Dendritic cell treated with granulocyte-macrophage colony-stimulating factor and Interleukin-4, amounts not matched to agents 40 ng/mL and 50 ng/mL, for 4 days (primary cell): ENCODE data around the gene DCAF10.
A peak's percentile ranks its signal among the peaks of the same experiment; 100 is the strongest.

Experiments
- H3K27ac Mint-ChIP-seq: one replicate; pipeline ENCODE4 v1.8.0; 2022; ENCODE audit warnings: mild to moderate bottlenecking, mixed read lengths
- H3K27me3 Mint-ChIP-seq: one replicate; pipeline ENCODE4 v1.8.0; 2022; ENCODE audit warnings: mild to moderate bottlenecking, mixed read lengths
- H3K36me3 Mint-ChIP-seq: one replicate; pipeline ENCODE4 v1.8.0; 2022; ENCODE audit warnings: low read depth, mixed read lengths
- H3K4me1 Mint-ChIP-seq: one replicate; pipeline ENCODE4 v1.8.0; 2022; ENCODE audit warnings: low read depth, mixed read lengths
- H3K4me3 Mint-ChIP-seq: one replicate; pipeline ENCODE4 v1.8.0; 2022; ENCODE audit warnings: mild to moderate bottlenecking, moderate library complexity, mixed read lengths
- H3K9me3 Mint-ChIP-seq: one replicate; pipeline ENCODE4 v1.8.0; 2022; ENCODE audit warnings: mixed read lengths
- intact Hi-C: fragments of 100-400 bp; cut with micrococcal nuclease; formaldehyde crosslinking; loops from one replicate; pipeline ENCODE4 v1.15.0; 2022

Gene DCAF10

GRCh38 chr9:37911271-37911681 is 110.7 kb downstream of the DCAF10 start:
- Mint-ChIP-seq H3K27ac (peak overlapping the region; percentile 39), H3K36me3 (peaks cover 8% of the 10 kb centered on the region), H3K27me3 (no peaks in the 10 kb centered on the region), H3K4me1 (peaks cover 42% of the 10 kb centered on the region), H3K9me3 (no peaks in the 10 kb centered on the region), H3K4me3 (no peak overlapping the region)
- intact Hi-C loops: loop anchor here (5.0 to 10.0 kb wide), 2 partner anchors 164 to 354 kb away; no protein-coding TSS in a partner anchor

GRCh38 chr9:37913480-37914153 is 113.0 kb downstream of the DCAF10 start:
- Mint-ChIP-seq H3K27ac (no peak overlapping the region), H3K9me3 (no peaks in the 10 kb centered on the region), H3K4me1 (peaks cover 46% of the 10 kb centered on the region), H3K4me3 (no peak overlapping the region), H3K36me3 (peaks cover 31% of the 10 kb centered on the region), H3K27me3 (no peaks in the 10 kb centered on the region)
- intact Hi-C loops: loop anchor here (1.0 to 10.0 kb wide), 6 partner anchors 156 to 449 kb away; partner anchors contain the start of gene SHB

GRCh38 chr9:37914154-37914551 is 113.6 kb downstream of the DCAF10 start:
- Mint-ChIP-seq H3K4me3 (no peak overlapping the region), H3K36me3 (peaks cover 36% of the 10 kb centered on the region), H3K4me1 (peaks cover 40% of the 10 kb centered on the region), H3K9me3 (no peaks in the 10 kb centered on the region), H3K27ac (no peak overlapping the region), H3K27me3 (no peaks in the 10 kb centered on the region)
- intact Hi-C loops: loop anchor here (5.0 to 10.0 kb wide), 2 partner anchors 167 to 351 kb away; no protein-coding TSS in a partner anchor

- H3K36me3 Mint-ChIP-seq: peaks cover 43% of the 10 kb centered on the region
- no peak overlapping the region for H3K4me3 Mint-ChIP-seq
- H3K27ac Mint-ChIP-seq: no peak overlapping the region
- intact Hi-C loops: loop anchor here (5.0 to 10.0 kb wide), 2 partner anchors 168 to 350 kb away; no protein-coding TSS in a partner anchor
- no peaks in the 10 kb centered on the region for H3K9me3 Mint-ChIP-seq
- peaks cover 34% of the 10 kb centered on the region for H3K4me1 Mint-ChIP-seq
- no peaks in the 10 kb centered on the region for H3K27me3 Mint-ChIP-seq
Measured at GRCh38 chr9:37914701-37915358, 114.2 kb downstream of the DCAF10 start.

DNA sequence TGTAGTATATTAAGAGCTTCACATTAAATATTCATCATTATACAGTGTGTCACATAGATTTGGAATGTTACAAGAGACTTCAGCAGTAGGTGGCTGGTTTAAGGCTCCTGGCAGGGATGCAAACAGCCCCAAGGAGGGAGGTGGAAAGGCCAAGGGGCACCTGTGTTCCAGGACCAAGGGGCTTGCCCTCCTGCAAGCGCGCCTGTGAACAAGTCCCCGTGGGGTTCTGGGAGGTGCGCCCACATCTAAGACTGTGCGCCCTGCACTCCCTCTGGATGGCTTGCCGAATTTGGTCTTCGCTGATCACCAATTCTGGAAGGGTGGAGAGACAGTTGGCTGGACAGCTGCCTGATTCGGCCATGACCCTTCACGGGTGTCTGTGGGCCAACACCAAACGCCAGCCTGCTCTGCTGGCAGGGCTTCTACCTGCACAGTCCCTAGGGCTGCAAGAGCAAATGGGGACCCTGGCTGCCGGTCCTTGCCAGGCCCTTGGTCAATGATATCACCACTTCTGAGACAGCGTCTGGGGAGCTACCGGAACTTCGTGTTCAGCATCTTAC is 115.4 kb downstream of the DCAF10 start:
- no peaks in the 10 kb centered on the region for H3K27me3 Mint-ChIP-seq
- intact Hi-C loops: loop anchor here (10.0 kb wide), 1 partner anchor 349 kb away; no protein-coding TSS in a partner anchor
- H3K4me1 Mint-ChIP-seq: peaks cover 36% of the 10 kb centered on the region
- H3K27ac Mint-ChIP-seq: no peak overlapping the region
- H3K9me3 Mint-ChIP-seq: no peaks in the 10 kb centered on the region
- H3K36me3 Mint-ChIP-seq: peaks cover 49% of the 10 kb centered on the region
- no peak overlapping the region for H3K4me3 Mint-ChIP-seq

DNA sequence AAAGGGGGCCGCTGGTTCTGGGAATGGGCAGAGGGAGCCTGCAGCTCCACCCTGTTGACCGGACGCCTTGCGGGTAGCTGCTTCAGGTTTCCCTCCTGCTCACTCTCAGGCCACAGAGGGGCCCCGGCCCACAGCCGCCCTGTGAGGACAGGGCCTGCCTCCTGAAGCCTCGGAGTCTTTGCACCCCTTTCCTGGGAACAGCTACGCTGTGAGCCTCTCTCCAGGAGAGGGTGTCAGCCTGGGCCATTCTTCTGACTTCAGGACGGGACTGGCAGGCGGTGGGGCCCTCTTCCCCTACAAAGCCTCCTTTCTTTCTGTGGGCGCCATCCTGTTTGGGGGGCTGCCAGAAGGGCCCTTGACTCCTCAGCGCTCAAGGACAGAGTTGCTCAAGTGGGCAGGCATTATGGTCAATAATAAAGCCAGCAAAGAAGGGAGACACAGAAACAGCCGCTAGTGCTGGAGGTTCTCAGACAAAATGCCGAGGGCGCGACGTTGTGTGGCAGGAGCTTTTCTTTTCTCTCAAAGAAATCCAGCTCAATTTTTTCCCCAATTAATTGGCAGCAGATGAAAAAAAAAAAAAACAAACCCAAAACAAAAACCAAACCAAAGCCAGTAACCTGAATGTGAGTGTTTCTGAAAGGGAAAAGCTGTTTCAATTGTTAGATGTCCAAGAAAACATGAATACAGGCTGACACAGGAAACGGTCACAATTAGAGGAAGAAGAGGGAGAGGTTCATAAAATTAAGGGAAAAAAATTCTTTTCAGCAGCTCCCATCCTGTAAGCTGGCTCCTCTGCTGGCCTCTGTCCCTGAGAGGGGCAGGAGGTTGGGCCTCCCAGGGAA is 116.1 kb downstream of the DCAF10 start:
- H3K4me1 Mint-ChIP-seq: peaks cover 32% of the 10 kb centered on the region
- intact Hi-C loops: loop anchor here (10.0 kb wide), 1 partner anchor 348 kb away; no protein-coding TSS in a partner anchor

More for the DNA sequence above, 116.1 kb downstream of the DCAF10 start:
- no peaks in the 10 kb centered on the region for H3K27me3 Mint-ChIP-seq
- no peak overlapping the region for H3K27ac Mint-ChIP-seq
- H3K36me3 Mint-ChIP-seq: peaks cover 56% of the 10 kb centered on the region
- H3K4me3 Mint-ChIP-seq: no peak overlapping the region
- H3K9me3 Mint-ChIP-seq: no peaks in the 10 kb centered on the region
